Islet of Langerhans (tissue), 1 donor: Measurements from ENCODE around the gene HOXD9.

Experiments used
- FAIRE-seq: peaks from one replicate; lab custom pipeline; 2011; peaks lifted over from hg19 to GRCh38; lab: Jason Lieb, UNC

HOXD9 gene

GRCh38 chr2:176169181-176169580 is 46.7 kb downstream of the HOXD9 start:
- FAIRE-seq: no peak

- FAIRE-seq: no peak
Observed at GRCh38 chr2:176169711-176170110, 47.2 kb downstream of the HOXD9 start.

GRCh38 chr2:176170602-176171305 is 48.2 kb downstream of the HOXD9 start:
- no peak for FAIRE-seq

DNA sequence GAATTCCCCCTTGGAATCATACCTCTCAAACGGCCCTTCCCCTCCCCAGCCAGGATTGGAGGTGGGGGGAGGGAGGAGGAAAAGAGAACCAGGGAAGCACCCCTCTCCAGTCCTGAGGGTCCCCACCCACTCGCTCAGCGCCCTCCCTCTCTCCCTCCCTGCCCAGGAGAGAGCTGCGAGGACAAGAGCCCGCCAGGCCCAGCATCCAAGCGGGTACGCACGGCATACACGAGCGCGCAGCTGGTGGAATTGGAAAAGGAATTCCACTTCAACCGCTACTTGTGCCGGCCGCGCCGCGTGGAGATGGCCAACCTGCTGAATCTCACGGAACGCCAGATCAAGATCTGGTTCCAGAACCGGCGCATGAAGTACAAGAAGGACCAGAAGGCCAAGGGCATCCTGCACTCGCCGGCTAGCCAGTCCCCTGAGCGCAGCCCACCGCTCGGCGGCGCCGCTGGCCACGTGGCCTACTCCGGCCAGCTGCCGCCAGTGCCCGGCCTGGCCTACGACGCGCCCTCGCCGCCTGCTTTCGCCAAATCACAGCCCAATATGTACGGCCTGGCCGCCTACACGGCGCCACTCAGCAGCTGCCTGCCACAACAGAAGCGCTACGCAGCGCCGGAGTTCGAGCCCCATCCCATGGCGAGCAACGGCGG is 49.0 kb downstream of the HOXD9 start:
- FAIRE-seq: no peak

GRCh38 chr2:176172007-176172894 is 49.7 kb downstream of the HOXD9 start:
- no peak for FAIRE-seq

DNA sequence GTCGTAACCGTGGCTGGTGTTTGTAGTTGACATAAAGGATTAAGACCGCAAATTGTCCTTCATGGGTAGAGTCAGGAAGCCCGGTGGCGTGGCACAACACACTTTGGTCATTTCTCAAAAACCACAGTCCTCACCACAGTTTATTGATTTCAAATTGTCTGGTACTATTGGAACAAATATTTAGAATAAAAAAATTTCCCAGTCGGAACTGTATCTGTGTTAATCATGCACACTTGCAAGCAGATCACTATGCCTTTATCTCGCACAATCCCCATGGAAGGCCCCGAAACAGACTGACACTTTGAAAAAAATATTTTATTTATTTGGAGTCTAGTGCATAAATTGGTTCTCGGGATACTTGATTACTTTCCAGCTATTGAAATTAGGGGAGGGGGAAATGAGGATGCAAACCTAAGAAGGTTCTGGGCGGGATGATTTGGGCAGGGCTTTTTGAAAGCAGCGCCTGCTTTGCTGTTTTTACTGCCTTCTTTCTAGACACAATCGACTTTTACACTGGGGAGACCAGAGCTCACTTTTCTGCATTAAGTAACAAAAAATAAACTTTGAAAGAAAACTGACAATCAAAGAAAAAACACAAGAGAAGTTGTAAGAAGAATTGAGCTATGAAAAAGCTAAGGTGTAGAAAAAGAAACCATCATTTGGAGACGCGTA is 50.5 kb downstream of the HOXD9 start:
- no peak for FAIRE-seq

GRCh38 chr2:176173567-176174381 is 51.3 kb downstream of the HOXD9 start:
- no peak for FAIRE-seq

DNA sequence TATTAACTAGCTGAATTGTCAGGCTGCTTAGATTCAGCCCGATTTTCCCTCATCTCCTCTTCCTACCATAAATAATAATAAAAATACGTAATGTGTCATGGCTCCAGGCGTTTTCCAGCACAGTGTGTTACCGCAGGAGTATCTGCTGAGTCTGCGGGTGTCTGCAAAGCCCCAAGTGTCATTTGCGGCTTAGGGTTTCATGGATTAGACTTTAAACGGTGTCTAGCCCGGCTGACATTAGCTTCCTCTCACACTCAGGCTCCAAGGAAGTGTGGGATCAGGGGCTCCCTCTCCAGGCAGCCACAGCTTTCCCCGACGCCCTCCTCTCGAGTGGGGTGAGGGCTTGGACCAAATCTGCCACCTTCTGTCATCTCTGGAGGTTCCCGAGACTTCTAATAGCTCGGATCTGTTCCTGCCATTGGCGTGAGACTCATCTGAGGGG is 51.9 kb downstream of the HOXD9 start:
- FAIRE-seq: no peak
